ENCODE results near the gene ACYP2. TPM values are rescaled to one million over a fixed set of nuclear protein-coding genes. Genes with fewer than 3 reads are reported as not detected.
"Not testable (repeated sequence)": the region's sequence is repeated elsewhere in the genome, so short reads cannot be mapped to it uniquely, and the experiment has no call there.

Gene ACYP2
- total RNA-seq, 4 donors from 2014 or later = 1.6 to 77.4 (median 11.4) TPM

DNA sequence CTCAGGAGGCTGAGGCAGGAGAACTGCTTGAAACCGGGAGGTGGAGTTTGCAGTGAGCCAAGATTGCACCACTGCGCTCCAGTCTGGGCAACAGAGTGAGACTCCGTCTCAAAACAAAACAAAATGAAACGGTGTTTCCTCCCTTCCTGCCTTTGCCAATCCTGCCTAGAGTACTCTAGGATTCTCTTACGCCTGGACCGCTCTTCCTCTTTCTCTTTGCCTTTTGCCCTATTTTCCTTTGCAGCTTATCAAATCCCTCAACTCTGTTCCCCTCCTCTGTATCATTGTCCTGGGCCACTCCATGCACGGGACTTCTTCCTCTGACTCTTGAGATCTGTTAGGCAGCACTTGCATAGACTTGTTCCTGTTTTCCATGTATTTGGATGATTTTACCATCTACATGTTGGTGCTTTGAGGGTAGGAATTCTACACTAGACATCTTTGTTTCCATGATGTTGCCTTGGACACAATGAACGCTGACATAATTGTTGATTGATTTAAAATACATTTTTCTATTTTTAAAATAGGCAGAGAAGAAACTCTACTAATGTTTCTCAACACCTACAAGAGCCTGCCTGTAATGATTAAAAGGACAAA is 24.8 kb upstream of the ACYP2 start:
- TF ChIP-seq, protein P1, sequence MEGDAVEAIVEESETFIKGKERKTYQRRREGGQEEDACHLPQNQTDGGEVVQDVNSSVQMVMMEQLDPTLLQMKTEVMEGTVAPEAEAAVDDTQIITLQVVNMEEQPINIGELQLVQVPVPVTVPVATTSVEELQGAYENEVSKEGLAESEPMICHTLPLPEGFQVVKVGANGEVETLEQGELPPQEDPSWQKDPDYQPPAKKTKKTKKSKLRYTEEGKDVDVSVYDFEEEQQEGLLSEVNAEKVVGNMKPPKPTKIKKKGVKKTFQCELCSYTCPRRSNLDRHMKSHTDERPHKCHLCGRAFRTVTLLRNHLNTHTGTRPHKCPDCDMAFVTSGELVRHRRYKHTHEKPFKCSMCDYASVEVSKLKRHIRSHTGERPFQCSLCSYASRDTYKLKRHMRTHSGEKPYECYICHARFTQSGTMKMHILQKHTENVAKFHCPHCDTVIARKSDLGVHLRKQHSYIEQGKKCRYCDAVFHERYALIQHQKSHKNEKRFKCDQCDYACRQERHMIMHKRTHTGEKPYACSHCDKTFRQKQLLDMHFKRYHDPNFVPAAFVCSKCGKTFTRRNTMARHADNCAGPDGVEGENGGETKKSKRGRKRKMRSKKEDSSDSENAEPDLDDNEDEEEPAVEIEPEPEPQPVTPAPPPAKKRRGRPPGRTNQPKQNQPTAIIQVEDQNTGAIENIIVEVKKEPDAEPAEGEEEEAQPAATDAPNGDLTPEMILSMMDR (IDR thresholded peaks at IDR 0.05) = no peak
- TF ChIP-seq POLR2A (IDR thresholded peaks at IDR 0.05) (no peak), POLR2AphosphoS5 (IDR thresholded peaks at IDR 0.05) (no peak), EP300 (IDR thresholded peaks at IDR 0.05; ENCODE audit: low read depth) (no peak)
- 86 to 93% methylated on average over 8 of the region's 8 CpGs for whole genome bisulfite sequencing, 2 donors (ENCODE audit: low coverage in 1 of 2)
- in situ Hi-C loops (cut with MboI; ENCODE audit: low pct_ligation_motif_present in 1 of 4, low pct_unique_long_range_greater_than_20kb in 1 of 4, low sequenced_read_pairs in 3 of 4) (no loop called here), intact Hi-C loops (cut with DNase I; ENCODE audit: low total_unique reads) (no loop called here)
- H3K27ac ChIP-seq = no peak overlapping the region
- no peaks in the 10 kb centered on the region for H3K27me3 ChIP-seq
- no peaks in the 10 kb centered on the region for H3K36me3 ChIP-seq
- H3K4me1 ChIP-seq = no peaks in the 10 kb centered on the region
- no peak for DNase-seq
- H3K9me3 ChIP-seq = no peaks in the 10 kb centered on the region
- no peak overlapping the region for H3K4me3 ChIP-seq

DNA sequence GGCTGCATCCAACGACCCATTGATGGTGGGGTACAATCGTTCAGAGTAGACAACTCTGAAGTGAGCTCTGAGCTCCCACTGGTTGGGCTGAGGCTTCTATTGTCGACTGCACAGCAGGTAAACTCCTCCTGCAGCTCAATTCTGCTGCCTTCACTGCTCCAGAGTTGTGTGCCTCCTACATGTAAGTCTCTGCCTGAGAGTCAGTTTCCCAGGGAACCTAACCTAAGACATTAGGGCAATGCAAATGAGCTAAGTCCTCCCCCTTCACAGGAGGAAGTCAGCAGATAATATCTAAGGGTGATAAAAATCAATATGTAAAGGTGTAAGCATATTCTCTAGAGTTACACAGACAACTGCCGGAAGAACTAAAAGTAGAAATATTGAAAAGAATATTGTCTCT is 22.5 kb upstream of the ACYP2 start:
- Histone ChIP-seq H3K27me3 (no peaks in the 10 kb centered on the region), H3K4me3 (no peak overlapping the region), H3K36me3 (no peaks in the 10 kb centered on the region), H3K4me1 (no peaks in the 10 kb centered on the region), H3K9me3 (no peaks in the 10 kb centered on the region), H3K27ac (peak overlapping the region in 1 of 4 donors; percentile 5)
- in situ Hi-C loops (cut with MboI; ENCODE audit: low pct_ligation_motif_present in 1 of 4, low pct_unique_long_range_greater_than_20kb in 1 of 4, low sequenced_read_pairs in 3 of 4) = no loop called here
- WGBS, 2 donors (ENCODE audit: low coverage in 1 of 2) = 71 to 83% methylated on average over 1 to 4 of the region's 4 CpGs
- intact Hi-C loops (cut with DNase I; ENCODE audit: low total_unique reads) = no loop called here
- no peak for DNase-seq
- TF ChIP-seq EP300 (IDR thresholded peaks at IDR 0.05; ENCODE audit: low read depth) = no peak
- no peak for TF ChIP-seq POLR2AphosphoS5 (IDR thresholded peaks at IDR 0.05)
- TF ChIP-seq, protein P1 (IDR thresholded peaks at IDR 0.05) = no peak
- TF ChIP-seq POLR2A (IDR thresholded peaks at IDR 0.05) = no peak

DNA sequence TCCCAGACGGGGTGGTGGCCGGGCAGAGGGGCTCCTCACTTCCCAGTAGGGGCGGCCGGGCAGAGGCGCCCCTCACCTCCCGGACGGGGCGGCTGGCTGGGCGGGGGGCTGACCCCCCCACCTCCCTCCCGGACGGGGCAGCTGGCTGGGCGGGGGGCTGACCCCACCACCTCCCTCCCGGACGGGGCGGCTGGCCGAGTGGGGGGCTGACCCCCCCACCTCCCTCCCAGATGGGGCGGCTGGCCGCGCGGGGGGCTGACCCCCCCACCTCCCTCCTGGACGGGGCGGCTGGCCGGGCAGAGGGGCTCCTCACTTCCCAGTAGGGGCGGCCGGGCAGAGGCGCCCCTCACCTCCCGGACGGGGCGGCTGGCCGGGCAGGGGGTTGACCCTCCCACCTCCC is 20.0 kb upstream of the ACYP2 start:
- in situ Hi-C loops (cut with MboI; ENCODE audit: low pct_ligation_motif_present in 1 of 4, low pct_unique_long_range_greater_than_20kb in 1 of 4, low sequenced_read_pairs in 3 of 4); H3K4me1 ChIP-seq; intact Hi-C loops (cut with DNase I; ENCODE audit: low total_unique reads); H3K36me3 ChIP-seq; H3K27me3 ChIP-seq; H3K9me3 ChIP-seq; DNase-seq; H3K27ac ChIP-seq; H3K4me3 ChIP-seq: not testable (repeated sequence)
- 98% methylated on average over 8 of the region's 30 CpGs; no CpG with 5 or more reads in 1 of the 2 donors for WGBS, 2 donors (ENCODE audit: low coverage in 1 of 2)

GRCh38 chr2:54096141-54096540 is 19.3 kb upstream of the ACYP2 start:
- H3K36me3 ChIP-seq; H3K4me1 ChIP-seq; H3K27me3 ChIP-seq; H3K4me3 ChIP-seq; intact Hi-C loops (cut with DNase I; ENCODE audit: low total_unique reads); H3K27ac ChIP-seq; in situ Hi-C loops (cut with MboI; ENCODE audit: low pct_ligation_motif_present in 1 of 4, low pct_unique_long_range_greater_than_20kb in 1 of 4, low sequenced_read_pairs in 3 of 4); H3K9me3 ChIP-seq; DNase-seq: not testable (repeated sequence)
- no CpG with 5 or more reads among the region's 26 CpGs for WGBS, 2 donors (ENCODE audit: low coverage in 1 of 2)

DNA sequence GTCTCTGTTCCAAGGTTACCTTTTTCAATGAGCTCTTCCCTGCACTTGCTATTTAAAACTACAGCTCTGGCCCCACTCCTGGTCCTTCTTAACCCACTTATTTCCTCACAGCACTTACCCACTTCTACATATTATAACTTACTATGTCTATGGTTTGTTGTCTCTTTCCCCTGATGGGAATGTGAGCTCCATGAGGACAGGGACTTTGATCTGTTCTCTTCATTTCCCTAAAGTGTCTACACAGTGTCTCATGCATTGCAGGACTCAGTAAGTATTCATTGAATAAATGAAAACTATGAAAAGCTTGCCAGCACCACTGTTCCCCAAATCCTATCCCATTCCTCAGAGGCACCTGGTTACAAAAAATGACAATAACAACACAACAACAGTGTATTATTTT is 18.3 kb upstream of the ACYP2 start:
- TF ChIP-seq POLR2A (IDR thresholded peaks at IDR 0.05) = no peak
- no peak for TF ChIP-seq EP300 (IDR thresholded peaks at IDR 0.05; ENCODE audit: low read depth)
- TF ChIP-seq POLR2AphosphoS5 (IDR thresholded peaks at IDR 0.05) = no peak
- TF ChIP-seq, protein P1 (IDR thresholded peaks at IDR 0.05) = no peak

More for the DNA sequence above, 18.3 kb upstream of the ACYP2 start:
- H3K27ac ChIP-seq = no peak overlapping the region
- no peaks in the 10 kb centered on the region for H3K9me3 ChIP-seq
- H3K4me1 ChIP-seq = no peaks in the 10 kb centered on the region
- in situ Hi-C loops (cut with MboI; ENCODE audit: low pct_ligation_motif_present in 1 of 4, low pct_unique_long_range_greater_than_20kb in 1 of 4, low sequenced_read_pairs in 3 of 4) (no loop called here), intact Hi-C loops (cut with DNase I; ENCODE audit: low total_unique reads) (no loop called here)
- H3K36me3 ChIP-seq = no peaks in the 10 kb centered on the region
- DNase-seq = no peak
- no peak overlapping the region for H3K4me3 ChIP-seq
- no peaks in the 10 kb centered on the region for H3K27me3 ChIP-seq

Data from transverse colon (tissue), 4 donors.